ENCODE measurements around the gene LRP5. TPM values are rescaled to one million over a fixed set of nuclear protein-coding genes. Genes with fewer than 3 reads are reported as not detected.

LRP5 gene
- total RNA-seq (2022; extraction: Qiagen RNA extraction): 27.9 to 62.2 TPM (median 60.1 TPM) in 5 replicates

DNA sequence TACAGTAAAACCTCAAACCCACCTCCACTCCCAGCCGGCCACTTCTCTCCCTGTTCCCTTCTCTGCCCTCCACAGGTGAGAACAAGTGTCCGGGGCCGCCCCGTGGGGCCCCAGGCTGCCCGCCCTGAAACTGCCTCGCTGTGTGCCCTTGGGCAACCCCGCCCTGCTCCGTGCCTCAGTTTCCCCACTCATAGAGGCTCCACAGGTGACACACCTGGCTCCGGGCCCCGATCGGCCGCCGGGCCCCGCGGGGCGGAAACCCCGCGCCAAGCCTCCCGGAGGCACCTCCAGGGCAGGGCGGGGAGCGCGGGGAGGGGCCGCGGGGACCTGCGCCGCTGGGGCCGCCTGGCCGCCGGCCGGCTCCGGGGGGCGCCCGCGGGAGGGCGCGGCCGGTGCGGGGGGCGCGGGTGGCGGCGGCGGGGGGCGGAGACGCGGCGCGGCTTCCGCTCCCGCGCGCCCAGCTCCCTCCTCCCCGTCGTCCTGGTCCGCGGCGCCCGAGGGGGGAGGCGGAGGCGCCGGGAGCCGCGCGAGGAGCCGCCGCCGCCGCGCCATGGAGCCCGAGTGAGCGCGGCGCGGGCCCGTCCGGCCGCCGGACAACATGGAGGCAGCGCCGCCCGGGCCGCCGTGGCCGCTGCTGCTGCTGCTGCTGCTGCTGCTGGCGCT lies at the start of gene LRP5:
Gene LRP5 (plus strand): TSS at position 475 of the 663 bp plus-strand sequence. CDS start 124 bp downstream, at position 599.

DNA sequence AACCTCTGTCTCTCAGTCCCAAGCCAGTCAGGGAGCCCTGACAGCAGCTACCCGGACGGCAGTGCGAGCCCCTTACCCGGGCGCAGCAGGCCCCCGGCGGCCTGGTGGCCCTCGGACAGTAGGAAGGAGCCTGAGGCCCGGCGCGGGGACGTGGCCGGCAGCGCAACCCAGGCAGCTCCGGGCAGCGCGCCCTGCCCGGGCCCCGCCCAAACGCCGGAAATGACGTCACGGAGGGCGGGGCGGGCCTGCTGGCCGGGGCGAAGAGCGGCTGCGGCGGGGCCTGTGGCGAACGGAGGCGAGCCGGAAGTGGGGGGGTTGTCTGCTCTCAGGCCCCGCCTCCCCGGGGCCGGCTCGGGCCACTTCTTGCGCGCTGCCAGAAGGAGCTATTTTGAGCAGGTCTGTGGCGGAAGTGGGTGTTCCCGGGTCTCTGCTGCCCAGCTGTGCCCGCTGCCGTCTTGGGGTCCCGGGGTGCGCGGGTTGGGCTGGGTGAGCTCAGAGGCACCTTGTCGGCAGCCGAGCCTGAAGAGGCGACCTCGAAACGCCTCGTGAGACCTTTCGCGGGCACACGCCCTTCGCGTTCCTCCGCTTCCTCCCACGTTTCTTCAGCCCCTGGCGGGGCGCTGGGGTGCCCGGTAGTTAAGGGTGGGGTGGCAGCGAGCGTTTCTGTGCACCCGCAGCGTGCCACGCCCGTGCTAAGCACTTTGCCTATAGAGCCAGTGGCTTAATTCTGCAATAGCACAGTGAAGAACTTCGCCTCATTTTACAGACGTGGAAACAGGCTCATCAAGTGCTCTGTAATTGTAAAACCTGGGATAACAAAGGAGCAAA lies 40.4 kb upstream of the LRP5 start, which contains the start of gene C11orf24:
Gene C11orf24 (minus strand): TSS at position 193 of the 828 bp plus-strand sequence. CDS start 8,206 bp downstream, outside the sequence.

DNA sequence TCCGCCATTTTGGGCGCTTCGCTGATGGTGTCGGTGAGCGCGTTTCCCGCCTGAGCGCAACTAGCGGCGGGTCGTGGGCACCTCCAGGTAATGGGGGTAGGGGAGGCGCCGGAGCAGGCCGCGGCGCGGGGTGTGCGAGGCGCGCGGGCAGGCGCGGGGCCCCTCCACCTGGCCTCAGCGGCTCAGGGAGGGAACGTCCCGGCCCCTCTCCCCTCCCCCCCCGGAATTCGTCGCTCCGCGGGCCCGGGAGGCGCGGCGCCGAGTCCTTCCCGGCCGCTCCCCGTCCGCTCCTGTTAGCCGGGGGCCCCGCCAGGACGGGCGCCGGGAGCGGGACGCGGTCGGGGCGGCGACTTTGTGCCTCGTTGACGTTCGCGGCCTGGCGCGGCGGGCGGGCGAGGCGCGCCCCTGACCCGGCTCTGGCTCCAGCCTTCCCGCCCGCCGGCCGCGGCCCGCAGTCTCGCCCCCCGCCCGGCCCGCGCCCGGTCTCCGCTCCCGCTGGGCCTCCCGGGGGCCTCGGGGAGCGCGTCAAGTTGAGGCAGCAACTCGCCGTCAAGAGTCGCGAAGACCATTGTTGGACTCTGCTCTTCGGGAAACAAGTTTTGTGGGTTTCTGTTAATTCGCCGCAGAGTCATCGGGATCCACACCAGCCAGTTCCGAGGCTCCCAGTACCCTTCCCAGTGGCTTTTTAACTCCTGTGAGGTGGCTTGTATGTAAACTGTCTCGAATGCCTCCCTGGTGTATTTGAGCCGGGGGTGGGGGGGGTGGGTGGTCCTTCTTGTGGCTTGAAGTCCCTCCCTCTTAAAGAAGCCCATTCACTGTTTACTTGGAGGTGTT lies 148.6 kb downstream of the LRP5 start, which contains the start of gene PPP6R3:
Gene PPP6R3 (plus strand): TSS at position 12 of the 834 bp plus-strand sequence. CDS start 76,913 bp downstream, outside the sequence.

Other genes starting within 250 kb of the LRP5 start
- 34.3 to 41.6 TPM (median 39.2 TPM) in 5 replicates for gene CHKA, start 191.2 kb upstream of the LRP5 start, total RNA-seq (2022; extraction: Qiagen RNA extraction)
- gene KMT5B, start 99.3 kb upstream of the LRP5 start, total RNA-seq (2022; extraction: Qiagen RNA extraction): 20.4 to 26.6 TPM (median 24.4 TPM) in 5 replicates
- gene C11orf24, start 40.6 kb upstream of the LRP5 start, total RNA-seq (2022; extraction: Qiagen RNA extraction): 54.1 to 63.2 TPM (median 61.7 TPM) in 5 replicates
- 48.6 to 67.3 TPM (median 65.7 TPM) in 5 replicates for gene PPP6R3, start 148.2 kb downstream of the LRP5 start, total RNA-seq (2022; extraction: Qiagen RNA extraction)

All from A549 treated with dexamethasone at 1 μM for 4 hours (cell line).